ENCODE measurements around the gene TIPIN.
"Not testable (repeated sequence)": the region's sequence is repeated elsewhere in the genome, so short reads cannot be mapped to it uniquely, and the experiment has no call there.

Gene TIPIN

GRCh38 chr15:66362776-66363175 is 6.3 kb upstream of the TIPIN start:
- DNase-seq (ENCODE audit: low read depth), result no peak
- TF ChIP-seq CTCF (conservative IDR thresholded peaks at IDR 0.05; ENCODE audit: low read depth, low read length), result no peak
- no peak overlapping the region for H3K4me3 ChIP-seq (ENCODE audit: low read length)

GRCh38 chr15:66361745-66362460 is 5.4 kb upstream of the TIPIN start:
- not testable (repeated sequence) for H3K4me3 ChIP-seq (ENCODE audit: low read length); DNase-seq (ENCODE audit: low read depth)

GRCh38 chr15:66359740-66360139 is 3.3 kb upstream of the TIPIN start:
- peak; percentile 52 for DNase-seq (ENCODE audit: low read depth)

DNA sequence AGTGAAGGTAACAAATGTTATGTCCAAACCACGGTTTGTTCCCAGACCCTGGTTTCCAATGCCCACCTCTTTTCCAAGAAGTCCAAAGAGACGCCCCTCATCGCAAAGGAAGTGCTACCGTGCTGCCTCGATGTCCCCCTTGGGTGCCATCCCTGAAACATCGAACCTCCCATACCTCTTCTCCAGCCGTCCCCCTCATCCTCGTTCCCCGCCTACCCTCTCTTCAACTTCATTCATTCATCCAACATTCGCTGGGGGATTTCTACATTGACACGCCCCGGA is 467 bp downstream of the TIPIN start:
- H3K4me3 ChIP-seq (ENCODE audit: low read length), result peak overlapping the region; percentile 84
- no peak for TF ChIP-seq CTCF (conservative IDR thresholded peaks at IDR 0.05; ENCODE audit: low read depth, low read length)
- no peak for DNase-seq (ENCODE audit: low read depth)

More at GRCh38 chr15:66359740-66360139, 3.3 kb upstream of the TIPIN start:
- TF ChIP-seq CTCF (conservative IDR thresholded peaks at IDR 0.05; ENCODE audit: low read depth, low read length), result no peak
- H3K4me3 ChIP-seq (ENCODE audit: low read length), result no peak overlapping the region

DNA sequence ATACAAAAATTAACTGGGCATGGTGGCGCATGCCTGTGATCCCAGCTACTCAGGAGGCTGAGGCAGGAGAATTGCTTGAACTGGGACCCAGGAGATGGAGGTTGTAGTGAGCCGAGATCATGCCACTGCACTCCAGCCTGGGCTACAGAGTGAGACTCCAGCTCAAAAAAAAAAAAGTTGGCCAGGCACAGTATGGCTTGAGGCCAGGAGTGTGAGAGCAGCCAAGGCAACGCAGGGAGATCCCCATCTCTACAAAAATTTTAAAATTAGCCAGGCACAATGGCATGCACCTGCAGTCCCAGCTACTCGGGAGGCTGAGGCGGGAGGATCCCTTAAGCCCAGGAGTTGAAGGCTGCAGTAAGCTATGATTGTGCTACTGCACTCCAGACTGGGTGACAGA is 8.0 kb downstream of the TIPIN start:
- not testable (repeated sequence) for DNase-seq (ENCODE audit: low read depth); H3K4me3 ChIP-seq (ENCODE audit: low read length)

DNA sequence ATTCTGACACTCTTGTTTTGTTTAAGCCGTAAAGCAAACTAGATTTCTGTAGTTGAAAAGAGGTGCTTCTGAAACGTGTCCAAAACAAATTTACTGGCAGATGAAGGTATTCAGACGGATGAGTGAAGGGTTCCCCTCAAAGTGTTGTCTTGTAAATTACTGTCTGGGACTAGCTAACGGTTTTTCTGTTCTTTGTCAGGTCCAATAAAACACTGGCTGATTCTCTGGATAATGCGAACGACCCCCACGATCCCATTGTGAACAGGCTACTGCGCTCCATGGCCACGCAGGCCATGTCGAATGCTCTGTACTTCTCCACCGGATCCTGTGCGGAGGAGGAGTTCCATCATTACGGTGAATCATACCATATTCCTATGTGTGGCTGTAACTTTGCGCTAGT is 27.7 kb downstream of the TIPIN start:
- no peak for DNase-seq (ENCODE audit: low read depth)
- TF ChIP-seq CTCF (conservative IDR thresholded peaks at IDR 0.05; ENCODE audit: low read depth, low read length), result no peak
- H3K4me3 ChIP-seq (ENCODE audit: low read length), result no peak overlapping the region

- no peak overlapping the region for H3K4me3 ChIP-seq (ENCODE audit: low read length)
- DNase-seq (ENCODE audit: low read depth), result no peak
- TF ChIP-seq CTCF (conservative IDR thresholded peaks at IDR 0.05; ENCODE audit: low read depth, low read length), result no peak
Measured at GRCh38 chr15:66327736-66328135, 28.7 kb downstream of the TIPIN start.

DNA sequence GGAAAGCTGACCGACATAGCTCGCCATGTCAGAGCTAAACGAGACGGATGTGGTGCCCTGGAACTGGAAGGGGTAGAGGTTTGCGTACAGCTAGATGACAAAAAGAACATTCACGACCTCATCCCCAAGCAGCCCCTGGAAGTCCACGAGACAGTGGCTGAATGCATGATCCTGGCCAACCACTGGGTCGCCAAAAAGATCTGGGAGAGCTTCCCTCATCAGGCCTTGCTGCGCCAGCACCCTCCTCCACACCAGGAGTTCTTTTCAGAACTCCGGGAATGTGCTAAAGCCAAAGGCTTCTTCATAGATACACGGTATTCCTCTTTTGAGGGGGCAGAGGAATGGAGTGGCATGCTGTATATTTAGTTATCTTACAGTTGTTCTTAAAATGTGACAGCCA is 30.4 kb downstream of the TIPIN start:
- no peak for TF ChIP-seq CTCF (conservative IDR thresholded peaks at IDR 0.05; ENCODE audit: low read depth, low read length)
- DNase-seq (ENCODE audit: low read depth), result no peak
- no peak overlapping the region for H3K4me3 ChIP-seq (ENCODE audit: low read length)

Measured in retinal pigment epithelial cell (primary cell).